NCI-H146 treated with DMSO at 0.1 percent for 48 hours (cell line): ENCODE results near the gene TXNDC2.

Source experiments
- DNase-seq: peaks from one replicate; lab custom pipeline; 2025; ENCODE audit not compliant: unreplicated experiment; lab: John Stamatoyannopoulos, UW

TXNDC2 gene

DNA sequence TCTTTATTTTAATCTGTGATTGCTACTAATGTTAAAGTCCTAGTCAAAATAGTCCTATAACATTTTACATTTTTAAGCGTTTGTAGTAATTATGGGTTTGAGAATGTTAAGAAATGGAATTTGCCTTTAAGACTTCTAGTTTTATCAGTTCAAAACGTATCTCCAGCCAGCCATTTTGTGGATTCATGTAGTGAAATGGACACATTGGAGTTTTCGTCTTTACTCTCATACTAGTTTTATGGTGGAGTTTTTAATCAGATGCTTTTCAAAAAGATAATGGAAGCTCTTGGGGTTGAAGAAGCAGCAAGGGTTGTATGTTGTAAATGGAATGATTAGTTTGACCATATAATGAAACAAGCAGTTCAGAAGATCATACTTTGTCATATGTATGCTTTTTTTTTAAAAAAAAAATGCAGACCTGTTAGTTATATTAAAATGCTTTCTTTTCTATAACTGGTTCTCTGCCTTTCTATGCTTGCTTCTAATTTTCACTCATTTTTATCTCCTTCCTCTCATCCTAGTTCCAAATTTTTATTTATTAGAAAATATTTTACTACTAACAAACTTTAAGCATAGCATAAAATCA is 44.6 kb downstream of the TXNDC2 start:
- DNase-seq = no peak

- no peak for DNase-seq
Measured at GRCh38 chr18:9931146-9931545, 45.4 kb downstream of the TXNDC2 start.

DNA sequence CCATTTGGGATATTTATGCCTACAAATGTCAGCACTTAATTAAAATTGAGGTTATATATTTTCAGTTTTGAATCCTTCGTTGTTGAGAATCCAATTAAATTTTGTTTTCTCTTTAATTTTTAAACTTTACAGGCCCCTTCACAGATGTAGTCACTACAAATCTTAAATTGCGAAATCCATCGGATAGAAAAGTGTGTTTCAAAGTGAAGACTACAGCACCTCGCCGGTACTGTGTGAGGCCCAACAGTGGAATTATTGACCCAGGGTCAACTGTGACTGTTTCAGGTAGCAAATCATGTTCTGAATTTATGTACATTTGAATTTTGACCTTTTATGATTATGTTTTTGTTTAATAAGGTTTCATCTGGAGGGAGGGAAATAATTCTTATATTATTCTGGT is 45.9 kb downstream of the TXNDC2 start:
- DNase-seq = no peak

- no peak for DNase-seq
Measured at GRCh38 chr18:9933865-9934264, 48.1 kb downstream of the TXNDC2 start.

DNA sequence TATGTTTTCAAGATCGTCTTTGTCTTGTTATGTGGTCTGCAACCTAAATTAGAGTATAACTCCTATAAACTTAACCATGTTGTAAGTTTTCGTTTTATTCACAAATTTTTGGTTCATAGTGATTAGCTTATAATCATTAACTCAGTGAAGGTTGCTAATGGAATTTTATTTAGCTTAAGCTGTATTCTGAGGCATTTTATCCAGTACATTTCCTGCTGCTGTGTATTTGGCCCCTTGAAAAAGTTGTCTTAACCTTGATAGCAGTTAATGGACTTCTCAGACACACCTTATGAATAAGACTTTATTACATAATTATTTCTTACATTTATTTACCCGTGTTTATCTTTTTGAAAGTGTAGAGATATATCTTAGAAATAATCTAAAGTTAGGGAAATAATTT is 48.5 kb downstream of the TXNDC2 start:
- no peak for DNase-seq
